ENCODE results near the gene VEGFA.

- no peak for TF ChIP-seq EP300 (IDR thresholded peaks at IDR 0.05; ENCODE audit: borderline replicate concordance in 1 of 2, low read depth in 2 of 2, low read length in 2 of 2)
- TF ChIP-seq CTCF (IDR thresholded peaks at IDR 0.05; ENCODE audit: control extremely low read depth in 1 of 3, insufficient read depth in 1 of 3, low read depth in 1 of 3, low read length in 3 of 3): no peak
- no peak for TF ChIP-seq CEBPB (IDR thresholded peaks at IDR 0.05; ENCODE audit: low read depth, low read length)
- no peak for TF ChIP-seq RAD21 (IDR thresholded peaks at IDR 0.05 in 1 of 2, conservative IDR thresholded peaks at IDR 0.05 in 1 of 2; ENCODE audit: low read depth in 2 of 2, low read length in 2 of 2)
- TF ChIP-seq FOSL1 (IDR thresholded peaks at IDR 0.05; ENCODE audit: insufficient read depth, low read depth, low read length): no peak
- TF ChIP-seq ZNF274 (IDR thresholded peaks at IDR 0.05; ENCODE audit: borderline replicate concordance, extremely low read depth, low read length): no peak
- no peak for TF ChIP-seq SIN3A (conservative IDR thresholded peaks at IDR 0.05 in 1 of 2, IDR thresholded peaks at IDR 0.05 in 1 of 2; ENCODE audit: low read depth in 1 of 2, low read length in 2 of 2)
- TF ChIP-seq KDM1A (IDR thresholded peaks at IDR 0.05; ENCODE audit: borderline replicate concordance, low read length): no peak
- TF ChIP-seq SP1 (IDR thresholded peaks at IDR 0.05; ENCODE audit: low read depth, low read length): no peak
- TF ChIP-seq RNF2 (IDR thresholded peaks at IDR 0.05; ENCODE audit: borderline replicate concordance, low read depth, low read length, missing control alignments, poor library complexity, severe bottlenecking): no peak
- TF ChIP-seq USF2 (IDR thresholded peaks at IDR 0.05; ENCODE audit: low read length): no peak
- TF ChIP-seq BRCA1 (IDR thresholded peaks at IDR 0.05; ENCODE audit: low read depth, low read length): no peak
- no peak for TF ChIP-seq NRF1 (IDR thresholded peaks at IDR 0.05; ENCODE audit: low read depth, low read length)
These were observed 36.3 kb upstream of the VEGFA start for GRCh38 chr6:43733471-43734293.
